ENCODE data around the gene LTBP1.

DNA sequence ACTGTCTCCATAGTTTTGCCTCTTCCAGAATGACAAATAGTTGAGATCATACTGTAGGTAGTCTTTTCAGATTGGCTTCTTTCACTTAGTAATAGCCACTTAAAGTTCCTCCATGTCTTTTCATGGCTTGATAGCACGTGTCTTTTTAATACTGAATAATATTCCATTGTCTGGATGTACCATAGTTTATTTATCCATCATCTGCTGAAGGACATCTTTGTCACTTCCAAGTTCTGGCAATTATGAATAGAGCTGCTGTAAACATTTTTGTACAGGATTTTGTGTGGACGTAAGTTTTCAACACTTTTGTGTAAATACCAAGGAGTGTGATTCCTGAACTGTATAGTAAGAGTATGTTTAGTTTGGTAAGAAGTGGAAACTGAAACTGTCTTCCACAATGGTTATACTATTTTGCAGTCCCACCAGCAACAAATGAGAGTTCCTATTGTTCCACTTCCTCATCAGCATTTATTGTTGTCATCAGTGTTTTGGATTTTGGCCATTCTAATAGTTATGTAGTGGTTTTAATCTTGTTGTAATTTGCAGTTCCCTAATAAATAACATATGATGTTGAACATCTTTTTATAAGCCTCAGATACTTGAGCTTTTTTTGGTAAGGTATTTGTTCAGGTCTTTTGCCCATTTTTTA lies 18.9 kb downstream of the LTBP1 start:
- TF ChIP-seq, protein P1, sequence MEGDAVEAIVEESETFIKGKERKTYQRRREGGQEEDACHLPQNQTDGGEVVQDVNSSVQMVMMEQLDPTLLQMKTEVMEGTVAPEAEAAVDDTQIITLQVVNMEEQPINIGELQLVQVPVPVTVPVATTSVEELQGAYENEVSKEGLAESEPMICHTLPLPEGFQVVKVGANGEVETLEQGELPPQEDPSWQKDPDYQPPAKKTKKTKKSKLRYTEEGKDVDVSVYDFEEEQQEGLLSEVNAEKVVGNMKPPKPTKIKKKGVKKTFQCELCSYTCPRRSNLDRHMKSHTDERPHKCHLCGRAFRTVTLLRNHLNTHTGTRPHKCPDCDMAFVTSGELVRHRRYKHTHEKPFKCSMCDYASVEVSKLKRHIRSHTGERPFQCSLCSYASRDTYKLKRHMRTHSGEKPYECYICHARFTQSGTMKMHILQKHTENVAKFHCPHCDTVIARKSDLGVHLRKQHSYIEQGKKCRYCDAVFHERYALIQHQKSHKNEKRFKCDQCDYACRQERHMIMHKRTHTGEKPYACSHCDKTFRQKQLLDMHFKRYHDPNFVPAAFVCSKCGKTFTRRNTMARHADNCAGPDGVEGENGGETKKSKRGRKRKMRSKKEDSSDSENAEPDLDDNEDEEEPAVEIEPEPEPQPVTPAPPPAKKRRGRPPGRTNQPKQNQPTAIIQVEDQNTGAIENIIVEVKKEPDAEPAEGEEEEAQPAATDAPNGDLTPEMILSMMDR (IDR thresholded peaks at IDR 0.05; ENCODE audit: poor library complexity), result no peak
- no peak for TF ChIP-seq EZH2 (IDR thresholded peaks at IDR 0.05; ENCODE audit: borderline replicate concordance)

All from hepatocyte (in vitro differentiated cells).